Measurements from ENCODE around the gene CHGA.

Gene CHGA

DNA sequence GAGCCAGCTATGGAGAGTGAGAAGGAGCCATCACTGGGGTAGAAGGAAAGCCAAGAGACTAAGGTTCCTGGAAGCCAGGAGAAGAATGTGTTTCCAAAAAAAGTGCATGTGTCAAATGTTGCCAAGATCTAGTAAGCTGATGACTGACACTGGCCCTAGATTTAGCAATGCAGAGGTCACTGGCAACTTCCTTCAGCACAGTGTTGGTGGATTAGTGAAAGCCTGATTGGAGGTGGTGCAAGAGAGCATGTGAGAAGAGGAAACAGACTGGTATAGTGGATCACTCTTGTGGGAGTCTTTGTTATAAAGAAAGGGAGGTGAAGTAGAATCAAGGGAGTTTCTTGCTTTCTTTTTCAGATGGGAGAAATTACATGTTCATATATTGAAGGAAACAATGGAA, 34.1 kb upstream of the CHGA start:
- H2AFZ ChIP-seq (ENCODE audit: low read depth, low read length): no peak overlapping the region
- H3K9me3 ChIP-seq (ENCODE audit: insufficient read depth, low read length, severe bottlenecking): no peaks in the 10 kb centered on the region
- no peak overlapping the region for H3K4me3 ChIP-seq (ENCODE audit: low read depth in 1 of 2, low read length in 2 of 2)
- TF ChIP-seq, protein P1, sequence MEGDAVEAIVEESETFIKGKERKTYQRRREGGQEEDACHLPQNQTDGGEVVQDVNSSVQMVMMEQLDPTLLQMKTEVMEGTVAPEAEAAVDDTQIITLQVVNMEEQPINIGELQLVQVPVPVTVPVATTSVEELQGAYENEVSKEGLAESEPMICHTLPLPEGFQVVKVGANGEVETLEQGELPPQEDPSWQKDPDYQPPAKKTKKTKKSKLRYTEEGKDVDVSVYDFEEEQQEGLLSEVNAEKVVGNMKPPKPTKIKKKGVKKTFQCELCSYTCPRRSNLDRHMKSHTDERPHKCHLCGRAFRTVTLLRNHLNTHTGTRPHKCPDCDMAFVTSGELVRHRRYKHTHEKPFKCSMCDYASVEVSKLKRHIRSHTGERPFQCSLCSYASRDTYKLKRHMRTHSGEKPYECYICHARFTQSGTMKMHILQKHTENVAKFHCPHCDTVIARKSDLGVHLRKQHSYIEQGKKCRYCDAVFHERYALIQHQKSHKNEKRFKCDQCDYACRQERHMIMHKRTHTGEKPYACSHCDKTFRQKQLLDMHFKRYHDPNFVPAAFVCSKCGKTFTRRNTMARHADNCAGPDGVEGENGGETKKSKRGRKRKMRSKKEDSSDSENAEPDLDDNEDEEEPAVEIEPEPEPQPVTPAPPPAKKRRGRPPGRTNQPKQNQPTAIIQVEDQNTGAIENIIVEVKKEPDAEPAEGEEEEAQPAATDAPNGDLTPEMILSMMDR (IDR thresholded peaks at IDR 0.05; ENCODE audit: borderline replicate concordance, extremely low read depth, low read length, poor library complexity, severe bottlenecking): no peak
- TF ChIP-seq EZH2 (IDR thresholded peaks at IDR 0.05; ENCODE audit: borderline replicate concordance, low read depth, low read length, severe bottlenecking): no peak
- H3K27me3 ChIP-seq (ENCODE audit: insufficient read depth, low read length, poor library complexity): peaks cover 3% of the 10 kb centered on the region
- no peaks in the 10 kb centered on the region for H4K20me1 ChIP-seq (ENCODE audit: insufficient read depth, low read length)
- H3K27ac ChIP-seq (ENCODE audit: low read length): no peak overlapping the region
- H3K4me2 ChIP-seq (ENCODE audit: insufficient read depth, low read length): no peak overlapping the region
- no peak overlapping the region for H3K9ac ChIP-seq (ENCODE audit: low read depth, low read length)
- no peak for ATAC-seq (ENCODE audit: insufficient read depth, low read depth)
- H3K36me3 ChIP-seq (ENCODE audit: insufficient read depth, low read length): no peaks in the 10 kb centered on the region
- H3K4me1 ChIP-seq (ENCODE audit: insufficient read depth, low read length): no peaks in the 10 kb centered on the region
- no peak for DNase-seq
- no peaks in the 10 kb centered on the region for H3K79me2 ChIP-seq (ENCODE audit: insufficient read depth, low read length)

- ATAC-seq (ENCODE audit: insufficient read depth, low read depth) (no peak), DNase-seq (no peak)
- H3K36me3 ChIP-seq (ENCODE audit: insufficient read depth, low read length): no peaks in the 10 kb centered on the region
- no peak overlapping the region for H3K9ac ChIP-seq (ENCODE audit: low read depth, low read length)
- no peak overlapping the region for H3K4me2 ChIP-seq (ENCODE audit: insufficient read depth, low read length)
- H3K79me2 ChIP-seq (ENCODE audit: insufficient read depth, low read length): no peaks in the 10 kb centered on the region
- TF ChIP-seq, protein P1 (IDR thresholded peaks at IDR 0.05; ENCODE audit: borderline replicate concordance, extremely low read depth, low read length, poor library complexity, severe bottlenecking): no peak
- no peak for TF ChIP-seq EZH2 (IDR thresholded peaks at IDR 0.05; ENCODE audit: borderline replicate concordance, low read depth, low read length, severe bottlenecking)
- peaks cover 3% of the 10 kb centered on the region for H3K27me3 ChIP-seq (ENCODE audit: insufficient read depth, low read length, poor library complexity)
- no peaks in the 10 kb centered on the region for H3K4me1 ChIP-seq (ENCODE audit: insufficient read depth, low read length)
- no peak overlapping the region for H3K4me3 ChIP-seq (ENCODE audit: low read depth in 1 of 2, low read length in 2 of 2)
- no peaks in the 10 kb centered on the region for H3K9me3 ChIP-seq (ENCODE audit: insufficient read depth, low read length, severe bottlenecking)
- H4K20me1 ChIP-seq (ENCODE audit: insufficient read depth, low read length): no peaks in the 10 kb centered on the region
- no peak overlapping the region for H3K27ac ChIP-seq (ENCODE audit: low read length)
- H2AFZ ChIP-seq (ENCODE audit: low read depth, low read length): no peak overlapping the region
Observed at GRCh38 chr14:92890830-92891588, 31.9 kb upstream of the CHGA start.

DNA sequence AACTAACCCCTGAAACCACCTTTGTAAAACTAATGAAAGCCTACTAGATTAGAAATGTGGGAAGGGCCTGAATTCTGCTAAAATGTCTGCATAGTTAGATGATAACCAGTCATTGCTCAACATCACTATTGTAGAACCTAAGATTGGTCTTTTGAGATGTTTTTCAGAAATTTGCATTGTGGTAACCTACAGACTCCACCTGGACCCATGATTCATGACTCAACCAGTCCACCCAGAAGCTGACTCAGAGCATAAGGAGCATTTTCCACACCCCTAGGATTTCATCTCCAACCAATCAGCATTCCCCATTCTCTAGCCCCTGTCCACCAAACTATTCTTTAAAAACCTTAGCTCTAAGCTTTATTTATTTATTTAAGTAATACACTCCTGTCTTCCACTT, 30.4 kb upstream of the CHGA start:
- Histone ChIP-seq H2AFZ (ENCODE audit: low read depth, low read length) (no peak overlapping the region), H4K20me1 (ENCODE audit: insufficient read depth, low read length) (no peaks in the 10 kb centered on the region), H3K36me3 (ENCODE audit: insufficient read depth, low read length) (no peaks in the 10 kb centered on the region), H3K9ac (ENCODE audit: low read depth, low read length) (no peak overlapping the region), H3K79me2 (ENCODE audit: insufficient read depth, low read length) (no peaks in the 10 kb centered on the region), H3K9me3 (ENCODE audit: insufficient read depth, low read length, severe bottlenecking) (no peaks in the 10 kb centered on the region), H3K27me3 (ENCODE audit: insufficient read depth, low read length, poor library complexity) (peaks cover 3% of the 10 kb centered on the region), H3K4me1 (ENCODE audit: insufficient read depth, low read length) (no peaks in the 10 kb centered on the region), H3K4me2 (ENCODE audit: insufficient read depth, low read length) (no peak overlapping the region), H3K27ac (ENCODE audit: low read length) (no peak overlapping the region), H3K4me3 (ENCODE audit: low read depth in 1 of 2, low read length in 2 of 2) (no peak overlapping the region)
- ATAC-seq (ENCODE audit: insufficient read depth, low read depth) (no peak), DNase-seq (no peak)
- TF ChIP-seq, protein P1 (IDR thresholded peaks at IDR 0.05; ENCODE audit: borderline replicate concordance, extremely low read depth, low read length, poor library complexity, severe bottlenecking): no peak
- no peak for TF ChIP-seq EZH2 (IDR thresholded peaks at IDR 0.05; ENCODE audit: borderline replicate concordance, low read depth, low read length, severe bottlenecking)

Data from DND-41 (cell line).